ENCODE measurements around the gene PSMA5. TPM values are rescaled to one million over a fixed set of nuclear protein-coding genes. Genes with fewer than 3 reads are reported as not detected.
"Not testable (repeated sequence)": the region's sequence is repeated elsewhere in the genome, so short reads cannot be mapped to it uniquely, and the experiment has no call there.

The PSMA5 gene
- total RNA-seq, 1 experiment from 2014 or later, result 169 TPM

DNA sequence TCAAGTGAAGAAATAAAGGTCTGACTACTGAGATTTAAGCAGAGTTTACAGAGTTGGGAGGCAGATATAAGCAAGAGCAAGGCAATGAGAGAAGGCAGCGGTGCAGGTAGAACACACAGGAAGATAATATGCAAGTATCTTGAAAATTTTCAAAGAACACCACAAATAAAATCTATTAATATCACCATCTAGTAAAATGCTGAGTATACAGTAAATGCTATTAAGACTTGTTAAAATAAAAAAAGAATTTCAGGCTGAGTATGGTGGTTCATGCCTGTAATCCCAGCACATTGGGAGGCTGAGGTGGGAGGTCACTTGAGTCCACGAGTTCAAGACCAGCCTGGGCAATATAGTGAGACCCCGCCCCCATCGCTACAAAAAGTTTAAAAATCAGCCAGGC is 48.5 kb downstream of the PSMA5 start:
- H3K79me2 ChIP-seq (ENCODE audit: insufficient read depth, low read length), result no peaks in the 10 kb centered on the region
- no peak overlapping the region for H3K4me2 ChIP-seq (ENCODE audit: low read length)
- intact Hi-C loops (cut with micrococcal nuclease), result no loop called here
- H4K20me1 ChIP-seq (ENCODE audit: insufficient read depth), result no peaks in the 10 kb centered on the region
- ChIA-PET POLR2A (no interaction called here), CTCF (no interaction called here), RAD21 (ENCODE audit: low non-redundant PET in 1 of 2, low total read pairs in 2 of 2, uncharacterized antibody in 2 of 2, unreplicated experiment in 2 of 2) (no interaction called here)
- H3K36me3 ChIP-seq (ENCODE audit: control insufficient read depth in 1 of 2, insufficient read depth in 2 of 2, low read length in 2 of 2), result no peaks in the 10 kb centered on the region
- no peaks in the 10 kb centered on the region for H3K9me3 ChIP-seq (ENCODE audit: control insufficient read depth in 1 of 2, insufficient read depth in 1 of 2, low read depth in 1 of 2, low read length in 2 of 2)
- no peak overlapping the region for H3K27ac ChIP-seq (ENCODE audit: low read depth, low read length)
- H2AFZ ChIP-seq (ENCODE audit: low read depth, low read length, poor library complexity, severe bottlenecking), result no peak overlapping the region
- no peaks in the 10 kb centered on the region for H3K9me2 ChIP-seq (ENCODE audit: insufficient read depth)
- BruUV-seq (replicated peaks), result no TSS peak
- H3K4me3 ChIP-seq (replicated peaks in 1 of 2; ENCODE audit: low read depth in 1 of 2, low read length in 2 of 2), result no peak overlapping the region
- ATAC-seq (no peak), DNase-seq (ENCODE audit: low read depth, low spot score) (no peak)
- H3K9ac ChIP-seq (ENCODE audit: low read length), result no peak overlapping the region
- TF ChIP-seq, protein P1, sequence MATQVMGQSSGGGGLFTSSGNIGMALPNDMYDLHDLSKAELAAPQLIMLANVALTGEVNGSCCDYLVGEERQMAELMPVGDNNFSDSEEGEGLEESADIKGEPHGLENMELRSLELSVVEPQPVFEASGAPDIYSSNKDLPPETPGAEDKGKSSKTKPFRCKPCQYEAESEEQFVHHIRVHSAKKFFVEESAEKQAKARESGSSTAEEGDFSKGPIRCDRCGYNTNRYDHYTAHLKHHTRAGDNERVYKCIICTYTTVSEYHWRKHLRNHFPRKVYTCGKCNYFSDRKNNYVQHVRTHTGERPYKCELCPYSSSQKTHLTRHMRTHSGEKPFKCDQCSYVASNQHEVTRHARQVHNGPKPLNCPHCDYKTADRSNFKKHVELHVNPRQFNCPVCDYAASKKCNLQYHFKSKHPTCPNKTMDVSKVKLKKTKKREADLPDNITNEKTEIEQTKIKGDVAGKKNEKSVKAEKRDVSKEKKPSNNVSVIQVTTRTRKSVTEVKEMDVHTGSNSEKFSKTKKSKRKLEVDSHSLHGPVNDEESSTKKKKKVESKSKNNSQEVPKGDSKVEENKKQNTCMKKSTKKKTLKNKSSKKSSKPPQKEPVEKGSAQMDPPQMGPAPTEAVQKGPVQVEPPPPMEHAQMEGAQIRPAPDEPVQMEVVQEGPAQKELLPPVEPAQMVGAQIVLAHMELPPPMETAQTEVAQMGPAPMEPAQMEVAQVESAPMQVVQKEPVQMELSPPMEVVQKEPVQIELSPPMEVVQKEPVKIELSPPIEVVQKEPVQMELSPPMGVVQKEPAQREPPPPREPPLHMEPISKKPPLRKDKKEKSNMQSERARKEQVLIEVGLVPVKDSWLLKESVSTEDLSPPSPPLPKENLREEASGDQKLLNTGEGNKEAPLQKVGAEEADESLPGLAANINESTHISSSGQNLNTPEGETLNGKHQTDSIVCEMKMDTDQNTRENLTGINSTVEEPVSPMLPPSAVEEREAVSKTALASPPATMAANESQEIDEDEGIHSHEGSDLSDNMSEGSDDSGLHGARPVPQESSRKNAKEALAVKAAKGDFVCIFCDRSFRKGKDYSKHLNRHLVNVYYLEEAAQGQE (IDR thresholded peaks at IDR 0.05; ENCODE audit: low read depth), result no peak
- TF ChIP-seq YY1 (IDR thresholded peaks at IDR 0.05; ENCODE audit: extremely low read depth, insufficient replicate concordance, low read depth, low read length) (no peak), TCF7L2 (IDR thresholded peaks at IDR 0.05; ENCODE audit: borderline replicate concordance, extremely low read depth, insufficient read depth, insufficient read length) (no peak), ZFX (IDR thresholded peaks at IDR 0.05) (no peak), CEBPB (IDR thresholded peaks at IDR 0.05; ENCODE audit: low read depth) (no peak), SRF (IDR thresholded peaks at IDR 0.05; ENCODE audit: low read depth) (no peak)
- no peaks in the 10 kb centered on the region for H3K27me3 ChIP-seq (ENCODE audit: insufficient read depth, low read length)
- H3K4me1 ChIP-seq (ENCODE audit: control insufficient read depth in 1 of 2, insufficient read depth in 2 of 2, low read length in 2 of 2), result no peaks in the 10 kb centered on the region

DNA sequence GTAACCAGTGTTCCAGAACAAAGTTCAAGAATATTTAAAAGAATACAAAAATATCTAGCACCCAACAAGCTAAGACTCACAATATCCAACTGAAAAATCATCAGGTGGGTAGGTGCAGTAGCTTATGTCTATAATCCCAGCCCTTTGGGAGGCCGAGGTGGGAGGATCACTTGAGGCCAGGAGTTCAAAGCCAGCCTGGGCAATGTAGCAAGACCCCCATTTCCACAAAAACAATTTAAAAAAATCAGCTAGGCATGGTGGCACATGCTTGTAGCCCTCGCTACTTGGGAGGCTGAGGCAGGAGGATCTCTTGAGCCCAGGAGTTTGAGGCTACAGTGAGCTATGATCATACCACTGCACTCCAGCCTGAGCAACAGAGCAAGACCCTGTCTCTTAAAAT is 52.6 kb downstream of the PSMA5 start:
- H3K4me2 ChIP-seq (ENCODE audit: low read length); H2AFZ ChIP-seq (ENCODE audit: low read depth, low read length, poor library complexity, severe bottlenecking); DNase-seq (ENCODE audit: low read depth, low spot score); H3K79me2 ChIP-seq (ENCODE audit: insufficient read depth, low read length); H3K9me2 ChIP-seq (ENCODE audit: insufficient read depth); RAD21 ChIA-PET (ENCODE audit: low non-redundant PET in 1 of 2, low total read pairs in 2 of 2, uncharacterized antibody in 2 of 2, unreplicated experiment in 2 of 2); H3K4me1 ChIP-seq (ENCODE audit: control insufficient read depth in 1 of 2, insufficient read depth in 2 of 2, low read length in 2 of 2); ATAC-seq; POLR2A ChIA-PET; H3K36me3 ChIP-seq (ENCODE audit: control insufficient read depth in 1 of 2, insufficient read depth in 2 of 2, low read length in 2 of 2); H3K27ac ChIP-seq (ENCODE audit: low read depth, low read length); CTCF ChIA-PET; H3K9me3 ChIP-seq (ENCODE audit: control insufficient read depth in 1 of 2, insufficient read depth in 1 of 2, low read depth in 1 of 2, low read length in 2 of 2); H3K4me3 ChIP-seq (replicated peaks in 1 of 2; ENCODE audit: low read depth in 1 of 2, low read length in 2 of 2); H4K20me1 ChIP-seq (ENCODE audit: insufficient read depth); H3K9ac ChIP-seq (ENCODE audit: low read length); BruUV-seq (replicated peaks); H3K27me3 ChIP-seq (ENCODE audit: insufficient read depth, low read length): not testable (repeated sequence)
- intact Hi-C loops (cut with micrococcal nuclease), result loop anchor here (2.0 kb wide), 1 partner anchor 21 kb away; no protein-coding TSS in a partner anchor

Data from HCT116 (cell line).